NCI-H1092 (cell line): Measurements from ENCODE around the gene FRYL.
"Not testable (repeated sequence)": the region's sequence is repeated elsewhere in the genome, so short reads cannot be mapped to it uniquely, and the experiment has no call there.

Source experiments
- DNase-seq: peaks from one replicate; lab custom pipeline; 2025; lab: John Stamatoyannopoulos, UW

FRYL gene

DNA sequence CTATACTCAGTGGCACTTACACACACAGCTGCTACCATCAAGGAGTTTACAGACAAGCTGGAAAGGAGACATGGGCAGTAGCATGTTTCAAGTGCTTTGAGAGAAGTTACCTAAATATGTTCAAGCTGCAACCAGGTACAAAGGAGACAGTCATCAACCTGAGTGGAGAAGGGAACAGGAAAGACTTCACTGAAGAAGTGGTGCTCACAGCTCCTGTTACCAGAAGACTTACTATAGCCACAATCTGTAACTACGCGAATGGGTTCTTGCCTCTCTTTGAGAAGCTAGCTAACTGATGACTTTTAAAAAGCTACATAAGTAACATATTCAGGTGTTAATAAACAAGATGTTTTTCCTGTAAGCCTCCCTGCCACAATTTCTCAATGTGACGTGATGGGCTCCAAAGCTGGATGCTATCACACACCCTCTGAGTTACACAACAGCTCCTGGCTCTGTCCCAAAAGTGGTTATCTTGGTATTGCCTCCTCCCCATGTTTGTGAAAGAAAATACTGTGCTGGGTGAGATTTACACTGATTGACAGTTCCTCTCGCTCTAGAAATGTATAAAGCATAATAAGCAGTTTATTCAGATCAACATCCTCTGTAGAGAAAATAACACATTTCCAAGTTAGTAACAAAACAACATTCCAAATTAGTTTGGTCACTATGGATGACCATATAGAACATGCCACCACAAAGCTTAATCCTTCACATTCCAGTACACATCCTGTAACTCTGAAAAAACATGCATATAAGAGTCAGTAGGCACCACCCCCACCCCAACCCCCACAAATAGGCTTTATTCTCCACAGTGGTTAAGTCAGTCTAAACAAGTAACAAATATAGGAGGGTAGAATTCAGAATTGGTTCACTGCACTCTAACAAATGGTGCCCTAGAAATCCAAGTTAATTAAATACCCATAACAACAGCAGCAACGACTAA is 81.8 kb downstream of the FRYL start:
- no peak for DNase-seq

GRCh38 chr4:48697516-48697915 is 82.6 kb downstream of the FRYL start:
- not testable (repeated sequence) for DNase-seq

DNA sequence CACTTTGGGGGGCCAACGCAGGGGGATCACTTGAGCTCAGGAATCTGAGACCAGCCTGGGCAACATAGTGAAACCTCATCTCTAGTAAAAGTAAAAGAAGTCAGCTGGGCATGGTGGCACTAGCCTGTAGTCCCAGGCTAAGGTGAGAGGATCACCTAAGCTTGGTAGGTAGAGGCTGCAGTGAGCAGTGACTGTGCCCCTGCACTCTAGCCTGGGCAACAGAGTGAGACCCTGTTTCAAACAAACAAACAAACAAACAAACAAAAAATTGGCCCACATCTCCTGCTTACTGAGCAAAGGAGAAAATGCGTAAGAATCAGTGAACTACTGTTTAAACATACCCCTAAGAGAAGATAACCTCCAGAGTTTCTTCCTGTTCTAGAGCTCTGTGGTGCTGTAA is 85.3 kb downstream of the FRYL start:
- DNase-seq: no peak

- no peak for DNase-seq
These were observed 86.1 kb downstream of the FRYL start for GRCh38 chr4:48693856-48694574.

GRCh38 chr4:48692897-48693296 is 87.2 kb downstream of the FRYL start:
- no peak for DNase-seq

GRCh38 chr4:48692044-48692443 is 88.0 kb downstream of the FRYL start:
- no peak for DNase-seq

DNA sequence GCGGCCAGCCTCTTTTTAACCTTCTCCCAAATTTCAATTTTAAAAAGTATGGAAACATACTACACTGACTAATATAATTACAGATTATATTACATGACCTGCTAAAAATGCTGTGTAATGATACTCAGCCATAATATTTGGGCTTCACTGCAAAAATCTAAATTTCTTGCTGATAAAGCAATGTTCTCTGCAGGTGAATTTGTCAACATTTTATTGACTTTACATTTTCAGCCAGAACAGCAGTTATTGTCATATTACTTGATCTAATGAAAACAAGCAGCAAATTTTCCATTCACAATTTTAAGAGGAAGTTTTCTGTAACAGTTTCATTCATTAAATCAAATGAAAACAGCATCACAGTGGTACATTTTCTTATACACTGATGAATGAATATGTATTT is 91.1 kb downstream of the FRYL start:
- DNase-seq: no peak

- no peak for DNase-seq
These were observed 92.6 kb downstream of the FRYL start for GRCh38 chr4:48687313-48688051.

GRCh38 chr4:48686369-48686768 is 93.7 kb downstream of the FRYL start:
- DNase-seq: no peak

DNA sequence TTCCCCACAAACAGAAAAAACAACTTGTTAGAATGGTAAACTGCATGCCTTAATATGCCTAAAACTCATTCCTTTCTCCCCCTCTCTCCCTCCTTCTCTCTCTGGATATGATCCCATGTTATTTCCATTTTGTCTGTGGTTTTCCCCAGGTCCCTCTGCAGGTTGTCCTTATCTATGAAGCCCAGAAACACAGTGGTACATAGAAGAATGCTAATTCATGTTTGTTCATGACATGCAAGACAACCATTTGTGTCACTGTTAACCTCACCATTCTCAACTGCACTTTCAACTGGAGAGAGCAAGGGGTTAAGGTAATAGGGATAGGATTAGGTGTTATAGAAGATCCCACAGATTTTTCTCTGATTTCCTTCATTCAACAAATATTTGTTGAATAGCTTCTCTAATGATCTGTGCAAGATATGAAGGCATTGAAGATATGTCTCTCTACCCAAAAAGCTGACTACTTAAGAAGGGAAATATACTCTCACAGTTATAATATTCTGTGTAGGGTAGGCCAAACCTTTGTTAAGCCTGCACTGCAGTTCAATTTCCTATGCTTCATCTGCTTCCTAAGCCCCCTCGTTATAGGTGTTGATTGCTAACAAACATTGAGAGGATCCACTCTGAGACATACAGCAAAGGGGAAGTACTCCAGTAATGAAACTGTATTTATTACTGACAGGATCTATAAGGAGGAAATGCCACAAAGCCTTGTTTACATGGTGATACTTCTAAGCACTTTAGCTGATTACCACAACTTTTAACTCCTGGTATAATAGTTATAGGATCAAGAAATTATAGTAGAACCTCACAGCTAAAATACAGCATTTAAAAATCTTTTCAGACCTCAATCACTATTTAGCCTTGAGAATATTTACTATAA is 96.1 kb downstream of the FRYL start:
- no peak for DNase-seq

DNA sequence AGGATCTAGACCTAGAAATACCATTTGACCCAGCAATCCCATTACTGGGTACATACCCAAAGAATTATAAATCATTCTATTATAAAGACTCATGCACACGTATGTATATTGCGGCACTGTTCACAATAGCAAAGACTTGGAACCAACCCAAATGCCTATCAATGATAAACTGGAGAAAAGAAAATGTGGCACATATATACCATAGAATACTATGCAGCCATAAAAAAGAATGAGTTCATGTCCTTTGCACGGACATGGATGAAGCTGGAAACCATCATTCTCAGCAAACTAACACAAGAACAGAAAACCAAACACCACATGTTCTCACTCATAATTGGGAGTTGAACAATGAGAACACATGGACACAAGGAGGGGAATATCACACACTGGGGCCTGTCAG is 97.2 kb downstream of the FRYL start:
- DNase-seq: not testable (repeated sequence)

GRCh38 chr4:48681856-48682255 is 98.2 kb downstream of the FRYL start:
- no peak for DNase-seq

- no peak for DNase-seq
These were observed 99.1 kb downstream of the FRYL start for GRCh38 chr4:48680848-48681568.

DNA sequence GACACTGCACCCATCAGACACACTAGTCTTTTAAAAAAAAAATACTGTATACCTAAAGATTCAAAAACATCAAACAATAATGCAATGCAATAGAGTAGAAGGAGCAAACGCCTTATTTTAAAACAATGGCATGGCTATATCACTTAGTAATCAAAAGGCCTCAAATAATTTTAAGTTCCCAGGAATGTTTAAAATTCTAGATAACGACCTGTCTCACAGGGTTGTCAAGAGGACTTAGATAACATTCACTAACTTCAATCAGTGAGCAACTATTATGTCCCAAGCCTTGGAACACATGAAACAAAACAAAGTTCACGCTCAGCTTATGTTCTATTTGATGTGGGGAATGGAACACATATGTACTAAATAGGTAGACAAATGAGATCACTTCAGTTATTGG is 106.5 kb downstream of the FRYL start:
- DNase-seq: no peak

DNA sequence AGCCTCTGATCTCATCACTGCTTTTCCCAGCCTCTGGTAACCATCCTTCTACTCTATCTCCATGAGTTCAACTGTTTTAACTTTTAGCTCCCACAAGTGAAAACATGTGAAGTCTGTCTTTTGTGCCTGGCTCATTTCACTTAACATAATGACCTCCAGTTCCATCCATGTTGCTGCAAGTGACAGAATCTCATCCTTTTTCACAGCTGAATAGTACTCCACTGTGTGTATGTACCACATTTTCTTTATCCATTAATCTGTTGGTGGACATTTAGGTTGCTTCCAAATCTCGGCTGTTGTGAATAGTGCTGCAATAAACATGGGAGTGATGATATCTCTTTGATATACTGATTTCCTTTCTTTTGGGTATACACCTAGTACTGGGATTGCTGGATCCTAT is 109.5 kb downstream of the FRYL start:
- DNase-seq: no peak

- DNase-seq: no peak
These were observed 111.0 kb downstream of the FRYL start for GRCh38 chr4:48669086-48669485.

- DNase-seq: no peak
These were observed 111.6 kb downstream of the FRYL start for GRCh38 chr4:48668254-48669017.

GRCh38 chr4:48667148-48667547 is 112.9 kb downstream of the FRYL start:
- no peak for DNase-seq

DNA sequence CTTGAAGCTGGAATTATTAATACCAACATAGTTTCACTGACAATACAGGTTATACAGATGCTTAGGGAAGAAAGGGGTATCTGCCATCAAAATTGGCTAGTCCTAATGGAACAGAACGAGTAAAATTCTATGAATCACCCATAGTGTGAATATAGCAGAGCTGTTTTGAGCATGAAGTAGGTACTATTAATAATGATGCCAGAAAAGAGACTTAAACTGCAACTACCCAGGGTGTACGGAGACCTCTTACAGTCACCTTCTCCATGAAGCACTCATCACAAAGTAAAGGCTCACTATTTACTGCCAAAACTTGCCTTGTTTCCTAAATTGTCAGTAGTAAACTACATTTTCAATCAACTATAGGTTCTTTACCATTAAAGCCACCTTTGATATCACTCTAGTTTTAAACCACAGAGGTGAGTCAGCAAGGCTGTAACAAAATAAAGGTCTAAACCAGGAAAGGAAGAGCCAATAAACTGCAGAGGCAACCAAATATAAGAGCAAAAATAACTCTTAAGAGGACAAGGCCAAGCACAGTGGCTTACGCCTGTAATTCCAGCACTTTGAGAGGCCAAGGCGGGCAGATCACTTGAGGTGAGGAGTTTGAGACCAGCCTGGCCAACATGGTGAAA is 114.4 kb downstream of the FRYL start:
- no peak for DNase-seq

DNA sequence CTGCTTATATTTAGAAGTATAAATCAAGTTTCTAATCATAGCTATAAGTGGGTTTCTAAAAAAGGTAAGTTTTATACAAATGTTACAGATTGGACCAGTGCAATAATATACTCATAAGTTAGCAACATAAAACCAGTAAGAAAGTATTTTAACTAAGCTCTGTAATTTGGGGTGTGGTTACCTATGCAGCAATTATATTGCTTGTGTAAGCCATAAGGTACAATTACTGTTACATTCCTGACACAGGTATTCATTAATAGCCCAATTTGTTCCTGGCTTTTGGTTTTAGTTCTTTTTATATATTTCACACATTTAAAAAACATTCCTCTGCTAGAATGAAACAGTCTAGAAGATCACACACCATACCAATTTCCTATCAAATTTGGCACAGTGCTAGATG is 115.1 kb downstream of the FRYL start:
- DNase-seq: no peak
